H9 (cell line): Measurements from ENCODE around the gene CYGB. TPM values are rescaled to one million over a fixed set of nuclear protein-coding genes. Genes with fewer than 3 reads are reported as not detected.

ENCODE experiments used
- DNase-seq: peaks from one replicate; pipeline ENCODE4 v3.0.0-alpha.2; 2017
- H2AFZ ChIP-seq: one replicate; pipeline ENCODE4 v1.6.1; 2013; ENCODE audit warnings: mild to moderate bottlenecking, low read length, control low read depth, moderate library complexity
- H2AK5ac ChIP-seq: 2 replicates; pipeline ENCODE4 v1.6.1; 2013; ENCODE audit warnings: low read length, control low read depth, mixed read lengths; ENCODE audit not compliant: insufficient read length
- H2BK120ac ChIP-seq: one replicate; pipeline ENCODE4 v1.6.1; 2013; ENCODE audit warnings: low read depth, mild to moderate bottlenecking, low read length, control low read depth, inconsistent platforms; ENCODE audit not compliant: poor library complexity, severe bottlenecking
- H2BK12ac ChIP-seq: 2 replicates; pipeline ENCODE4 v1.6.1; 2013; ENCODE audit warnings: low read length, control low read depth, mixed read lengths, low read depth; ENCODE audit not compliant: insufficient read length
- H2BK15ac ChIP-seq: 2 replicates; pipeline ENCODE4 v1.6.1; 2013; ENCODE audit warnings: low read depth, low read length, control low read depth
- H2BK20ac ChIP-seq: one replicate; pipeline ENCODE4 v1.6.1; 2013; ENCODE audit warnings: low read depth, mild to moderate bottlenecking, low read length, control low read depth, inconsistent platforms; ENCODE audit not compliant: poor library complexity, severe bottlenecking
- H2BK5ac ChIP-seq: 2 replicates; pipeline ENCODE4 v1.6.1; 2013; ENCODE audit warnings: low read length, control low read depth, mixed read lengths; ENCODE audit not compliant: insufficient read length
- H3K14ac ChIP-seq: 2 replicates; pipeline ENCODE4 v1.6.1; 2013; ENCODE audit warnings: low read length, control low read depth; ENCODE audit not compliant: insufficient read depth
- H3K18ac ChIP-seq: 2 replicates; pipeline ENCODE4 v1.6.1; 2013; ENCODE audit warnings: low read depth, mild to moderate bottlenecking, mixed read lengths, low read length, control low read depth; ENCODE audit not compliant: insufficient read length
- H3K23ac ChIP-seq: 2 replicates; pipeline ENCODE4 v1.6.1; 2013; ENCODE audit warnings: low read length, control low read depth, mixed read lengths, low read depth; ENCODE audit not compliant: insufficient read length
- H3K23me2 ChIP-seq: 2 replicates; pipeline ENCODE4 v1.6.1; 2013; ENCODE audit warnings: low read depth, mild to moderate bottlenecking, mixed read lengths, low read length, control low read depth; ENCODE audit not compliant: insufficient read length, poor library complexity, severe bottlenecking
- H3K27ac ChIP-seq: 2 replicates; pipeline ENCODE4 v1.5.1; 2013; ENCODE audit warnings: low read length, control low read depth, mixed read lengths, low read depth; ENCODE audit not compliant: insufficient read length
- H3K27me3 ChIP-seq: 2 replicates; pipeline ENCODE4 v1.6.1; 2013; ENCODE audit warnings: low read length, control low read depth, inconsistent platforms; ENCODE audit not compliant: insufficient read depth
- H3K4ac ChIP-seq: 2 replicates; pipeline ENCODE4 v1.6.1; 2013; ENCODE audit warnings: low read depth, mild to moderate bottlenecking, control low read depth, inconsistent platforms, low read length, moderate library complexity
- H3K4me1 ChIP-seq: 2 replicates; pipeline ENCODE4 v1.6.1; 2013; ENCODE audit warnings: low read length, control low read depth, inconsistent platforms; ENCODE audit not compliant: insufficient read depth
- H3K4me2 ChIP-seq: 2 replicates; pipeline ENCODE4 v1.6.1; 2013; ENCODE audit warnings: low read length, control low read depth, mixed read lengths; ENCODE audit not compliant: insufficient read length, insufficient read depth
- H3K56ac ChIP-seq: 2 replicates; pipeline ENCODE4 v1.6.1; 2013; ENCODE audit warnings: low read depth, mild to moderate bottlenecking, mixed read lengths, low read length, control low read depth; ENCODE audit not compliant: insufficient read length
- H3K79me1 ChIP-seq: 2 replicates; pipeline ENCODE4 v1.6.1; 2013; ENCODE audit warnings: low read depth, mild to moderate bottlenecking, moderate library complexity, low read length, control low read depth, inconsistent platforms; ENCODE audit not compliant: insufficient read depth, poor library complexity, severe bottlenecking
- H3K79me2 ChIP-seq: 2 replicates; pipeline ENCODE4 v1.6.1; 2013; ENCODE audit warnings: low read length, control low read depth, inconsistent platforms; ENCODE audit not compliant: insufficient read depth
- H3K9ac ChIP-seq: 2 replicates; pipeline ENCODE4 v1.6.1; 2013; ENCODE audit warnings: low read length, control low read depth, mixed read lengths; ENCODE audit not compliant: insufficient read length; ENCODE audit errors: extremely low read depth
- H3K9me3 ChIP-seq: one replicate; pipeline ENCODE4 v1.6.1; 2013; ENCODE audit warnings: low read depth, low read length, inconsistent platforms; ENCODE audit not compliant: control insufficient read depth
- H3T11ph ChIP-seq: one replicate; pipeline ENCODE4 v1.6.1; 2013; ENCODE audit warnings: mild to moderate bottlenecking, low read length, control low read depth, inconsistent platforms
- H4K20me1 ChIP-seq: one replicate; pipeline ENCODE4 v1.6.1; 2013; ENCODE audit not compliant: control insufficient read depth, insufficient read length, insufficient read depth
- H4K5ac ChIP-seq: 2 replicates; pipeline ENCODE4 v1.6.1; 2013; ENCODE audit warnings: low read depth, mild to moderate bottlenecking, mixed read lengths, low read length, control low read depth; ENCODE audit not compliant: insufficient read length
- H4K8ac ChIP-seq: replicated peaks from 2 replicates; pipeline ENCODE4 v1.6.1; 2013; ENCODE audit warnings: low read length, control low read depth, mixed read lengths, low read depth; ENCODE audit not compliant: insufficient read length
- H4K91ac ChIP-seq: 2 replicates; pipeline ENCODE4 v1.6.1; 2013; ENCODE audit warnings: low read depth, mild to moderate bottlenecking, moderate library complexity, mixed read lengths, low read length, control low read depth; ENCODE audit not compliant: insufficient read length
- H3K27ac Mint-ChIP-seq, 3 experiments: 2 replicates in 2 of 3; 3 replicates in 1 of 3; pipeline ENCODE4 v1.8.0; 2020 to 2021; ENCODE audit warnings: mixed read lengths in 3 of 3, mild to moderate bottlenecking in 1 of 3, moderate library complexity in 1 of 3
- H3K27me3 Mint-ChIP-seq: 2 replicates; pipeline ENCODE4 v1.8.0; 2021; ENCODE audit warnings: low read depth, mild to moderate bottlenecking, moderate library complexity, mixed read lengths
- H3K36me3 Mint-ChIP-seq, 3 experiments: 2 replicates in 2 of 3; 3 replicates in 1 of 3; pipeline ENCODE4 v1.8.0; 2020 to 2021; ENCODE audit warnings: low read depth in 3 of 3, mixed read lengths in 3 of 3; ENCODE audit not compliant: insufficient read depth in 1 of 3
- H3K4me1 Mint-ChIP-seq, 2 experiments: 2 replicates each; pipeline ENCODE4 v1.8.0; 2020; ENCODE audit warnings: mixed read lengths in 2 of 2
- H3K4me3 Mint-ChIP-seq, 2 experiments: 2 replicates in 1 of 2; 3 replicates in 1 of 2; pipeline ENCODE4 v1.8.0; 2020 to 2021; ENCODE audit warnings: mild to moderate bottlenecking in 2 of 2, mixed read lengths in 2 of 2, moderate library complexity in 1 of 2
- H3K9me3 Mint-ChIP-seq, 2 experiments: 2 replicates in 1 of 2; 3 replicates in 1 of 2; pipeline ENCODE4 v1.8.0; 2020; ENCODE audit warnings: mild to moderate bottlenecking in 2 of 2, mixed read lengths in 2 of 2, moderate library complexity in 1 of 2
- WGBS: extraction: QIAGEN DNeasy Blood & Tissue Kit; methylation state at CpG from one replicate; pipeline ENCODE4 v1.1.7; 2013; ENCODE audit warnings: missing lambda C conversion rate, low lambda C conversion rate, mixed read lengths; ENCODE audit not compliant: insufficient read length; ENCODE audit errors: extremely low coverage; 5-methylcytosine and 5-hydroxymethylcytosine counted together
- total RNA-seq: library from RNA; stranded (reverse); gene quantifications from 2 replicates; pipeline ENCODE4 v1.2.1, GENCODE V29; 2021
- TF ChIP-seq, protein P1 (sequence below): fragments of 200-600 bp; sonication (generic); conservative IDR thresholded peaks from 3 replicates; pipeline ENCODE4 v1.8.0; 2021; ENCODE audit warnings: antibody characterized with exemption, mild to moderate bottlenecking

The CYGB gene
- total RNA-seq, 1 experiment from 2014 or later, result 2.4 TPM

DNA sequence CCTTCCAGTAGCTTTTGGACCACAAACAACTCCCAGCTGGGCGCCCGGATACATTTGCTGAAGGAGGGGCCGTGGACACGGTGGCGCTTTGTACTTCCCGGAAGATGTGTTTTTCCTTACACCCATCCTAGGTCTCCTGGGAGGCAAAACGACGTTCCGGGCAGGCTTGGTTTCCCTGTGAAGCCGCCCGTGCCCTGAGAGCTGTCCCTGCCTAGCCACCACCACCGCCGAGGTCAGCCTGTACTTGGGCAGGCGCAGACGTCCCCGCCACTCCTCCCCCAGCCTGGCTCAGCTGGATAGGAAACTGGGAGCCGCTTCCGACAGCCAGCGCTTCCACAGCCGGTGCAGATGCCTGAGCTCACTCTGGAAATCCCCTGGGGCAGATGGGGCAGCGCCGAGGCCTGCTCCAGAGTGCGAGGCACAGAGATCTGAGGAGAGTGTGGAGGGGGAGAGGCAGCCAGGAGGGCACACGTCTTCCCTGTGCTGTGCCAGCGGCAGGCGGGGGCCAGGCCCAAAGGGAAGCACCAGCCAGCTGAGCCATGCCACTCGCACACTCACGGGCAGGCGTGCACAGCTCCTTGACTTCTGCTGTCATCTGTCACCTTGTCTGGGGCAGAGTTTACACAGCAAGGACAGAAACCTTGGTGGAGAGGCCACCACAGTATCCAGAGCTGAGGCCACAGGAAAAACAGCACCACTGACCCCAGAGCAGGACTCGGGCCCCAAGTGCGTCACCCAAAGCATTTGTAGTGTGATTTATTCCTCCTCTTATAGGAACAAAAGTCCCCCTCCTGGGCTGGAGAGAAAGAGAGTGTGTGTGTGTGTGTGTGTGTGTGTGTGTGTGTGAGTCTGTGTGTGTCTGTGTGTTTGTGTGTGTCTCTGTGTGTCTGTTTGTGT, 39.3 kb downstream of the CYGB start:
- no peak overlapping the region for H2AFZ ChIP-seq
- H3K9ac ChIP-seq, result no peak overlapping the region
- no peak overlapping the region for H3K18ac ChIP-seq
- TF ChIP-seq, protein P1, sequence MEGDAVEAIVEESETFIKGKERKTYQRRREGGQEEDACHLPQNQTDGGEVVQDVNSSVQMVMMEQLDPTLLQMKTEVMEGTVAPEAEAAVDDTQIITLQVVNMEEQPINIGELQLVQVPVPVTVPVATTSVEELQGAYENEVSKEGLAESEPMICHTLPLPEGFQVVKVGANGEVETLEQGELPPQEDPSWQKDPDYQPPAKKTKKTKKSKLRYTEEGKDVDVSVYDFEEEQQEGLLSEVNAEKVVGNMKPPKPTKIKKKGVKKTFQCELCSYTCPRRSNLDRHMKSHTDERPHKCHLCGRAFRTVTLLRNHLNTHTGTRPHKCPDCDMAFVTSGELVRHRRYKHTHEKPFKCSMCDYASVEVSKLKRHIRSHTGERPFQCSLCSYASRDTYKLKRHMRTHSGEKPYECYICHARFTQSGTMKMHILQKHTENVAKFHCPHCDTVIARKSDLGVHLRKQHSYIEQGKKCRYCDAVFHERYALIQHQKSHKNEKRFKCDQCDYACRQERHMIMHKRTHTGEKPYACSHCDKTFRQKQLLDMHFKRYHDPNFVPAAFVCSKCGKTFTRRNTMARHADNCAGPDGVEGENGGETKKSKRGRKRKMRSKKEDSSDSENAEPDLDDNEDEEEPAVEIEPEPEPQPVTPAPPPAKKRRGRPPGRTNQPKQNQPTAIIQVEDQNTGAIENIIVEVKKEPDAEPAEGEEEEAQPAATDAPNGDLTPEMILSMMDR, result no peak
- H2BK15ac ChIP-seq, result no peak overlapping the region
- DNase-seq, result peak; percentile 80
- no peaks in the 10 kb centered on the region for H3K9me3 ChIP-seq
- H3K4me3 Mint-ChIP-seq, result peak overlapping the region in 1 of 2 experiments; percentile 25; a peak in 2 of 5 replicates
- H3K4me1 ChIP-seq, result peaks cover 3% of the 10 kb centered on the region; the same call in 1 of the 2 replicates
- no peak overlapping the region for H2BK120ac ChIP-seq
- peaks cover 50 to 60% of the 10 kb centered on the region in 2 experiments for H3K4me1 Mint-ChIP-seq
- H3K4ac ChIP-seq, result no peak overlapping the region
- WGBS, result no CpG with 5 or more reads among the region's 31 CpGs
- no peak overlapping the region for H3T11ph ChIP-seq
- H3K27me3 ChIP-seq, result no peaks in the 10 kb centered on the region
- no peak overlapping the region for H2BK5ac ChIP-seq
- H3K79me2 ChIP-seq, result no peaks in the 10 kb centered on the region
- no peak overlapping the region for H3K23ac ChIP-seq
- peak overlapping the region in 1 of 3 experiments; percentile 51; a peak in 2 of 7 replicates for H3K27ac Mint-ChIP-seq
- H3K27ac ChIP-seq, result no peak overlapping the region
- no peak overlapping the region; the same call in 1 of the 2 replicates for H3K14ac ChIP-seq
- no peaks in the 10 kb centered on the region for H4K20me1 ChIP-seq
- no peak overlapping the region for H3K56ac ChIP-seq
- no peak overlapping the region for H4K5ac ChIP-seq
- H3K23me2 ChIP-seq, result peaks cover 9% of the 10 kb centered on the region
- H2AK5ac ChIP-seq, result no peak overlapping the region
- no peak overlapping the region for H2BK20ac ChIP-seq
- no peaks in the 10 kb centered on the region; a peak in 1 of 5 replicates for H3K9me3 Mint-ChIP-seq
- no peak overlapping the region for H4K91ac ChIP-seq
- H3K79me1 ChIP-seq, result no peaks in the 10 kb centered on the region
- H3K27me3 Mint-ChIP-seq, result peaks cover 7% of the 10 kb centered on the region
- H2BK12ac ChIP-seq, result no peak overlapping the region
- no peak overlapping the region for H3K4me2 ChIP-seq
- no peak overlapping the region for H4K8ac ChIP-seq
- H3K36me3 Mint-ChIP-seq, result no peaks in the 10 kb centered on the region; a peak in 2 of 7 replicates
